ENCODE measurements around the gene AVEN. TPM values are rescaled to one million over a fixed set of nuclear protein-coding genes. Genes with fewer than 3 reads are reported as not detected.

AVEN gene
- total and polyA plus RNA-seq, 2 donors (not counting 3 experiments of a cell fraction or from before 2014, with no cell fraction given): 7.7 to 23.3 TPM

DNA sequence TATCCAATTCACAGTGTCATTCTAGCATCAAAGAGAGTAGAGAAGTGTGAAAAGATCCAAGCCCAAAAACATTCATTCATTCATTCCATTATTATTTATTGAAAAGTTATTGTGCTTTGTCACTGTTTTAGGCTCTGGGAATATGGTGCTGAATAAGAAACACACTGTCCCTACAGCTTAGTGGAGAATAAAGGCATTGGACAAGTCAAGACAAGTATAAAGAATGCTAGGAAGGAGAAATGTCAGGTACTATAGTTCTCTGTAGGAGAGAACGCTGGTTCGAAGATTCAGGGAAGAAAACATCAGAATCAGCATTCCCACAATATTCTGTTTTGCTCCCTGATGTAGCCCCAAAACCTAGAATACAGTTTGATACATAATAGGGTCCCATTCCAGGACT, 199.5 kb downstream of the AVEN start:
- BruUV-seq (replicated peaks): no TSS peak
- no peaks in the 10 kb centered on the region for H3K9me3 ChIP-seq (replicated peaks; ENCODE audit: control insufficient read depth, insufficient read depth, low read length)
- H4K20me1 ChIP-seq (replicated peaks; ENCODE audit: control insufficient read depth, extremely low read depth, insufficient read depth, low read length): no peaks in the 10 kb centered on the region
- POLR2A ChIA-PET: no interaction called here
- H3K9ac ChIP-seq (replicated peaks; ENCODE audit: extremely low read depth, insufficient read depth, low read length): no peak overlapping the region
- no peaks in the 10 kb centered on the region for H3K27me3 ChIP-seq (ENCODE audit: control insufficient read depth in 2 of 2, insufficient read depth in 2 of 2, low read length in 2 of 2)
- no peak for DNase-seq (ENCODE audit: low read depth, low spot score)
- dilution Hi-C loops (cut with MboI; ENCODE audit: extremely low pct_ligation_motif_present, low sequenced_read_pairs) (no loop called here), intact Hi-C loops (cut with micrococcal nuclease) (loop anchor here (10.0 kb wide), 1 partner anchor 55 kb away; no protein-coding TSS in a partner anchor)
- no peak for FAIRE-seq
- TF ChIP-seq JUN (IDR thresholded peaks at IDR 0.05; ENCODE audit: borderline replicate concordance, insufficient read depth, insufficient read length, low read depth): no peak
- no peak for TF ChIP-seq MYC (IDR thresholded peaks at IDR 0.05; ENCODE audit: low read depth, low read length)
- TF ChIP-seq, protein P1, sequence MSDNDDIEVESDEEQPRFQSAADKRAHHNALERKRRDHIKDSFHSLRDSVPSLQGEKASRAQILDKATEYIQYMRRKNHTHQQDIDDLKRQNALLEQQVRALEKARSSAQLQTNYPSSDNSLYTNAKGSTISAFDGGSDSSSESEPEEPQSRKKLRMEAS (IDR thresholded peaks at IDR 0.05; ENCODE audit: insufficient read depth, insufficient read length): no peak
- no peak for TF ChIP-seq GATA2 (IDR thresholded peaks at IDR 0.05; ENCODE audit: insufficient read depth, insufficient read length, low read depth, low read length)
- no peak for TF ChIP-seq FOS (IDR thresholded peaks at IDR 0.05; ENCODE audit: borderline replicate concordance, insufficient read depth, low read length)
- no peak for TF ChIP-seq POLR2AphosphoS5 (IDR thresholded peaks at IDR 0.05; ENCODE audit: insufficient read depth, low read depth, low read length)
- no peak for TF ChIP-seq EZH2 (IDR thresholded peaks at IDR 0.05; ENCODE audit: borderline replicate concordance, low read depth, low read length, severe bottlenecking)
- TF ChIP-seq POLR2A (IDR thresholded peaks at IDR 0.05; ENCODE audit: low read depth, low read length): no peak
- TF ChIP-seq CTCF (IDR thresholded peaks at IDR 0.05; ENCODE audit: extremely low read depth in 1 of 2, insufficient read depth in 1 of 2, low read depth in 1 of 2, low read length in 2 of 2): no peak
- H3K27ac ChIP-seq (ENCODE audit: insufficient read depth, low read depth, low read length): no peak overlapping the region
- H3K4me3 ChIP-seq (replicated peaks in 1 of 3; ENCODE audit: insufficient read depth in 1 of 3, low read depth in 1 of 3, low read length in 3 of 3): no peak overlapping the region
- H3K9me1 ChIP-seq (replicated peaks; ENCODE audit: control insufficient read depth, extremely low read depth, insufficient read depth, low read length): no peaks in the 10 kb centered on the region
- CTCF ChIA-PET: no interaction called here
- no peak overlapping the region for H3K4me2 ChIP-seq (ENCODE audit: insufficient read depth, low read length)
- H3K79me2 ChIP-seq (ENCODE audit: control insufficient read depth, insufficient read depth, low read length): no peaks in the 10 kb centered on the region
- no peak overlapping the region for H2AFZ ChIP-seq (ENCODE audit: low read depth, low read length)
- H3K36me3 ChIP-seq (ENCODE audit: control insufficient read depth in 2 of 2, extremely low read depth in 1 of 2, insufficient read depth in 2 of 2, low read length in 2 of 2): no peaks in the 10 kb centered on the region
- H3K4me1 ChIP-seq (ENCODE audit: control insufficient read depth, extremely low read depth, insufficient read depth, low read length): no peaks in the 10 kb centered on the region

Measured in endothelial cell of umbilical vein (primary cell).